Frontal cortex (tissue), 4 donors: Measurements from ENCODE around the gene PNMT. TPM values are rescaled to one million over a fixed set of nuclear protein-coding genes. Genes with fewer than 3 reads are reported as not detected.

Experiments used
- DNase-seq, 2 donors: peaks; one replicate each; pipeline ENCODE4 v3.0.0; 2012; ENCODE audit warnings: low spot score in 2 of 2
- FAIRE-seq: peaks from 2 replicates; lab custom pipeline; 2012; peaks lifted over from hg19 to GRCh38; lab: Jason Lieb, UNC
- total RNA-seq: library from RNA; depleted of rRNA; stranded (reverse); fragments of >200 nt; gene quantifications from one replicate; pipeline ENCODE4 v1.2.3, GENCODE V29; 2014
- donor health status: control.
- donor health status: control.
- donor health status: control.

Gene PNMT
- total RNA-seq, 1 donor from 2014 or later = 3.7 TPM

DNA sequence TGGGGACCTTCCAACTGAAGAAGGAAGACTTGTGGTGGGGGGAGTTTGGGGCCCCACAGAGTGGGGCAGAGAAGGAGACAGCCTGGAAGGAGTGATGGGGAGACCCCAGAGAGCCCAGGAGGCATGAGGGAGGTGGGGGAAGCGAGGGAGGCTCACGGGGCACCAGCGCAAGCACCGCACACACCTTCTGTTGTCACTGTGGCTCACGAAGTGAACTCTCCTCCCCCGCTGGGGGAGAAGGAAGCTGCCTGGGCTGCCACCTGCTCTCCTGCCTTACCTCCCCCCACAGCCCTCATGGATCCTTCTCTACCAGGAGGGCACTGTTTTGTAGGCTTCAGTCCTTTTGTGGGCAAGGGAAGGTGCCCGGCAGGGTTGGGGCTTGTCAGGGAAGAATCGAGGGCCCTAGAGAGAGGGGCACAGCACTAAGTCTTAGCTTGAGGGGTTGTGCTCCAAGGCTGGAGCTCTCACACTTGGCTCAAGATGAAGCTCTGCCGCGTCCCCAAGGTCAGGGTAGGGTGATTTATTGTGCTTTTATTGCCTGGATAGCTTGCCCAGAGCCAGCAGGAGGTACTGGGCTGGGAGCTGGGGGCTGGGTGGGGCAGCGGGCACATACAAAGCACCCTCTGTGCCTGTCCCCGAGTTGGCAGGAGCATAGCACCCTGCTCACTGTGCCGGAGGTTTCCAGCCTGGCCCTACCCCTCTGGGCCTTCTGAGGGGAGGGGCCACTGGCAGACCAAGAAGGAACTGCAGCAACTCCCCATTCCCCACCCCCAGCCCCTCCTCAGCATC lies 35.9 kb upstream of the PNMT start:
- FAIRE-seq (no peak), DNase-seq (peak; percentile 70 to 72)

DNA sequence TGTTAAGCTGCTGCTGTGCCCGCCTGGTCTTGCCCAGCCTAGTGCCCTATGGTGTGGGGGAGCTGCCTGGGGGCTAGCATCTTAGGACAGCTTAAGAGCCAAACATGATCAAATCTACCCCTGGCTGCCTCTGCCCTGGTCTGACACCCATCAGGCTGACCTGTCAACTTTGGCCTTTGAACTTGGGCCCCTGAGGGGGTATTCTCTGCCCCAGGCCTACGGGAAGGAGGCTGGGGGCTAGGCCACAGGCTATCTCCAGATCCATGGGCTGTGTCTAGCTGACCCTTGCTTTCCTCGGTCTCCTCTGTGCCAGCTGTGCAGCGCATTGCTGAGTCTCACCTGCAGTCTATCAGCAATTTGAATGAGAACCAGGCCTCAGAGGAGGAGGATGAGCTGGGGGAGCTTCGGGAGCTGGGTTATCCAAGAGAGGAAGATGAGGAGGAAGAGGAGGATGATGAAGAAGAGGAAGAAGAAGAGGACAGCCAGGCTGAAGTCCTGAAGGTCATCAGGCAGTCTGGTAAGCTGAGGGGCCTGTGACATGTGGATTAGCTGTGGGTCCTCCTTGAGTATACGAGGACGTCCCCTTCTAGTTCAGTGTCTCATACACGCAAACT lies 34.6 kb upstream of the PNMT start:
- FAIRE-seq (no peak), DNase-seq (no peak)

DNA sequence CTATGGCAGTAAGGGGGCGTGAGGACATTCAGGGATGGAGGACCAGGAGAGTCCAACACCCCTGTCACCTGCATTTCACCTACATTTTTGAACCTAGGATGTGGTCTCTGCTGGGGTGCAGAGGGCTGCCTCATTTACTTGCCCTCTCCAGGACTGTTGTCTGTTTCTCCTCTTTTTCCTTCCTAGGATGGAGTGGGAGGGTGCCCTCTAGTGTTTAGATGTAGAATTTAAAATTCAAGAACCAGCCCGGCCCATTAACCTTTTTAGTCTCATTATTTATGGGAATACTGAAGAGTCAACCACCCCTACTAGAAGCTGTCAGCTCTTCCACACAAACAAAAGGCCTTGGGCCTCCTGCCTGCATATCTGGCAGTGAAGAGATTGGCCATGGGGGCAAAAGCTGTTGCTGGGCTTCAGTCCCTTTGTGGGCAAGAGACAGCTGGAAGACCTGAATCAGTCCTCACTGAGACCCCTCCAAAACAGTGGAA lies 33.8 kb upstream of the PNMT start:
- no peak for FAIRE-seq
- peak in 1 of 2 donors; percentile 59 for DNase-seq

DNA sequence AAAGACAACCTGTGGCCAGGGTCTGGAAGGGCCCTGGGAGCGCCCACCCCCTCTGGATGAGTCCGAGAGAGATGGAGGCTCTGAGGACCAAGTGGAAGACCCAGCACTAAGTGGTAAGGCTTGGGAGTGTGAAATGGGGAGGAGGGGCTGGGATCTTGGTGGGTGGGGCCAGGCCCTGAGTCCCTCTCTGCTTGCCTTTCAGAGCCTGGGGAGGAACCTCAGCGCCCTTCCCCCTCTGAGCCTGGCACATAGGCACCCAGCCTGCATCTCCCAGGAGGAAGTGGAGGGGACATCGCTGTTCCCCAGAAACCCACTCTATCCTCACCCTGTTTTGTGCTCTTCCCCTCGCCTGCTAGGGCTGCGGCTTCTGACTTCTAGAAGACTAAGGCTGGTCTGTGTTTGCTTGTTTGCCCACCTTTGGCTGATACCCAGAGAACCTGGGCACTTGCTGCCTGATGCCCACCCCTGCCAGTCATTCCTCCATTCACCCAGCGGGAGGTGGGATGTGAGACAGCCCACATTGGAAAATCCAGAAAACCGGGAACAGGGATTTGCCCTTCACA lies 32.6 kb upstream of the PNMT start:
- FAIRE-seq = no peak

DNA sequence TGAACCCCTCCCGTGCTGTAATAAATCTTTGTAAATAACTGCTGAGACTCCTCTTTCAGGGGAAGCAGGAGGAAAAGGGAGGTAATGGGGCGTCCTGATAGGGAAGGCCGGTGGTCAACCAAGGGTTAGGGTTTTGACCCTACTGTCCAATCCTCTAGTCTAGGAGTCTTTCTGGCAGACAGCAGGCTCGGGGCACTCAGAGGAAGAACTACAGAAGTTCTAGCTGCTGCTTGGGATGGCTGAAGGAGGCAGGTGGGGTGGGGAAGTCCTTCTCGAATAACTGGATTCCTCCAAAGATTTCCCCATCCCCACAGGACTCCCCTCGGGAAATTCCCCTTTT lies 31.7 kb upstream of the PNMT start:
- no peak for FAIRE-seq
- no peak for DNase-seq

More for the DNA sequence above, 32.6 kb upstream of the PNMT start:
- no peak for DNase-seq

DNA sequence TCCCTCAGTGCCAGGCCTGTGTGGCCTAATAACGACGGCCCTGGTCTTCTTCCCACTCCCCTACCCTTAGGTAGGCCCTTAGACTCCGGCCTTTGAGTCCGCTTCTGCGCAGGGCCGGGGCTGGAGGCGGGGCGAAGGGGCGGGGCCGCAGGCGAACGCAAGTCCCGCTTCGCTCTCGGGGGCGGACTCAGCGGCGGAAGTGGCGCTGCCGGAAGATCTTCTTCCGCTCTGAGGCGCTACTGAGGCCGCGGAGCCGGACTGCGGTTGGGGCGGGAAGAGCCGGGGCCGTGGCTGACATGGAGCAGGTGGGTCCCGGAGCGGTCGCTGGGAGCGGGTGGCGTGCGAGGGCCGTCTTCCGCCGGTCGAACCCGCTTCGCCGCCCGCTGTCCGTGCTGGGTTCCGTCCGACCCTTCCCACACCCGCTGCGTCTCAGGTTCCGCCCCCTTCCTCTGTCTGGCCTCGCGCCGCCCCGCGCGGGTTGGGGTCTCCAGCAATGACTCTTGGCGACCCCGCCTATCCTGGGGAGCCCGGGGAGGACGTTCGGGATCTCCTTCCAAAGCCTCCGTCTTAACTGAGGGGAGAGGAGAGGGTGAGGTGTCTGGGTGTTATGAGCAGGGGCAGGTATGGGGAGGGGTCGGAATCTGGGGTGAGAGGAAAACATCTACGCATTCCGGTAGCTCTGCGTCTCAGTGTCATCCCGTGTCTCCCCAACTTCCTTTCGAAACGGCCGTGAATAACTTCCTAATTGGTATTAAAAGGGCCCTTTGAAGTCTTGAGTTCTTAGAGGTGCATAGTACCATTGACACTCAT lies 31.1 kb upstream of the PNMT start, which contains the start of gene STARD3:
STARD3 (plus strand) TSS at position 218 of the 810 bp plus-strand sequence. CDS start 16,388 bp downstream, outside the sequence.
- DNase-seq = peak; percentile 91 to 96
- no peak for FAIRE-seq

DNA sequence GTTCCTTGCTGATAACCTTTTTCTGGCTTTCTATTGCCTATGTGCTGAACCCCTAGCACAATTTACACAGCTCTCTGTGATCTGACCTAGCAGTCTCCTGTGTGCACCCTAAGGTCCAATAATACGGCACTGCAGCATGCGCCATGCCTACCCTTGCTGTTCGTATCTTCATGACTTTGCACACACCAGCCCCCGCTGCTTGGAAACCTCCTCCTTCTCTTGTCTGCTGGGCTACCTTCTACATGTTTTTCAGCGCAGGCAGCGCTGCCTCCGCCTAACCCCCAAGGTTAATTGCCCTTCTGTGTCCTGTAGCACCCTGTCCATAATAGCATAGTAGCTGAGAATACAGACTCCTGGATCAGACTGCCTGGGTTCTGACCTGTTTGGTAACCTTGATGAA lies 29.9 kb upstream of the PNMT start:
- no peak for FAIRE-seq
- no peak for DNase-seq

DNA sequence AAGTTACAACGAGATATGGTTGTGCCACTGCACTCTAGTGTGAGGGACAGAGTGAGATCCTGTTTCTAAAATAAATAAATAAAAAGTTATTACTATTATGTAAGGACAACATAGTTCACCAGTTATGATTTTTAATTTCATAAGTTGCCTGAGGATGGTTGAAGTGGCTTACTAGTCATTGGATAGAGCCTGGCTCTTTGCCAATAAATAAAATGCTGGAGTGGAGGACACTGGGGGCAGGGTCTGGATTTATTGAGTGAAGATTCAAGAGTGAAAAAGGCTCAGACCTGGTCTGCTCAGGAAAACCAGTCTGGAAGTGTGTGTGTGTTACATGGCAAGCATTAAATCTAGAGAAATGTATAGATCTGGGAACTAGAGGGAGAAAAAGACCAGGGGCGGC lies 29.2 kb upstream of the PNMT start:
- DNase-seq = no peak
- FAIRE-seq = no peak

DNA sequence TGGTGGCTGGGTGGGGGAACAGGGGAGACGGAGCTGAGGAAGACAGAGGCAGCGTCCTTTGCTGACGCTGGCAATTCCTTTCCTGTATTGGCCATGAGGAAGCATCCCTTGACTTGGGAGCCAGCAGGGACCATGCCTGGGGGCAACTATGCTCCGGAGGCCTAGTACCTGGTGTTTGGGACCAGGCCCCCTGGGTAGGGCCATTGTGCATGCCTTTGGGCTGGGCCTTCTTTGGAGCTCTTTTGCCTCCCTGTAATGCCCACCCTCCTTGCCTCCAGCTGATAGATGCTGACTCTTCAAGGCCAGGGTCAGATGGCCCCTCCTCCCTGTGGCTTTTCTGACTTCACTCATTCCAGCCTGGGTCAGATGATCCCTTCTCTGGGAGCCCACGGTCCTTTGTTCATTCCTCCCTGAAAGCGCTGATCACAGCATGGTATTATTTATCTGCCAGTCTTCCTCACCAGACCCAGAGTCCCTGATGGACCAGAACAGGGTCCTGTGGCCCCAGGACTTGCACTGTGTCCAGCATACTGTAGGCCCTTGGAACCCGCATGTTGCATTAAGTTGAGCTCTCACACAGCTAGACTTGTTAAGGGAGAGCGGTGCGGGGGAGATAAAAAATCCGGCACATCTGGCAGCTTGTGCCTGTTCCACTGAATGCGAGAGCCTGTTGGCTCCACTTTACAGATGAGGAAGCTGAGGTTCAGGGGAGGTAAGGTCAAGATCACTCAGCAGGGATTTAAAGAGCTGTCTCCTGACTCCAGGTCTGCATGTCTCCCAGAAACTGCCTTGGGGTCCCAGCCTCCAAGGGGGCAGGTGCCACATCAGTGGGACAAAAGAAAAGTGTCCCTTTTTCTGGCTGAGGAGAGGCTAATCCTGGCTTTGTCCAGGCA lies 28.4 kb upstream of the PNMT start:
- FAIRE-seq (no peak), DNase-seq (no peak)

DNA sequence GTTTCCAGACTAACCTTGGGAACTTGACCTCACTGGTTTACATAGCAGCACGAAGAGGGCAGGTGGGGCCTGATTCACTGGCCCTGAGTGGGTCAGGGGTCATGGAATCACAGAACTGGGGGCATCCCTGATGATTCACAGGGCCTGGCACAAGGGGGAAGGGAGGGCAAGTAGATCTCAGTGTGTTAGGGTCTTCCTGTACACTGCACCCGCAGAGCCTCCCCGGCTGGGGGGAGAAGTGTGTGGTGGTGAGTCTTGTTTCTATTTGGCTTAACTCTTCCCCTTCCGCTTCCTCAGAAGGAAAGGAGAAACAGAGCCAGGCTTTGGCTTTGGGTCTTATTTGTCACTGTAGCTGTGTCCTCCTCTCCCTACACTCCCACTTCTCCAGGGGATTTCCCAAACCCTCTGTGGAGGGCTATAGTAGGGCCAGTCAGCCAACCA lies 27.6 kb upstream of the PNMT start:
- DNase-seq = no peak
- no peak for FAIRE-seq

DNA sequence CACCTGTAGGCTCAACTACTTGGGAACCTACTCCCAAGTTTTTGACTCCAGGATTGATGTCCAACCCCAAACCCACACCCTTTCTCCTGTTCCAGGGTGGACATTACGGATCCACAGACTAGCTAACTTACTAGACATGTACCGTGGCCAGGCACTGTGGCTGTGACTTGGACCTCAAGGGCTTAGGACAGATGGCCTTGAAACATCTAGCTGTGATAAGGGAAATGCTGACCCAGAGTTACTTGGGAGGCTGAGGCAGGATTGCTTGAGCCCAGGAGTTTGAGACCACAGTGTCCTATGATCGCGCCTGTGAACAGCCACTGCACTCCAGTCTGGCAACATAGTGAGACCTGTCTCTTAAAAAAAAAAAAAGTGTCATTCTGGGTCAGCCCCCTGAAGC lies 27.2 kb upstream of the PNMT start:
- DNase-seq (no peak), FAIRE-seq (no peak)

DNA sequence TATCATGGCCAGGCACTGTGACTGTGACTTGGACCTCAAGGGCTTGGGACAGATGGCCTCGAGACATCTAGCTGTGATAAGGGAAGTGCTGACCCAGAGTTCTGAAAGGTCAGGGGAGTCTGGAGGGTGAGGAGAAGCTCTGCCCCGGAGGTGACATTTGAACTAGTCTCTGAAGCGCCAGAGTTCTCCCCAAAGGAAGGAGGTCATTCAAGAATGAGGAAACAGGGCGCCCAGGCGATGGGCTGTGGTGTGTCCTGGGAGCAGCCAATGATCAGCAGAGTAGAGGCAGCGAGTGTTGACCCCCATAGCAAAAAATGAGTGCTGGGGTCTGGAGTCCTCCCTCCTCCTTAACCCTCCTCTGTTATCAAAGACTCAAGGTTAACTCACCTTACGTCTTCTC lies 26.4 kb upstream of the PNMT start:
- no peak for FAIRE-seq
- no peak for DNase-seq

DNA sequence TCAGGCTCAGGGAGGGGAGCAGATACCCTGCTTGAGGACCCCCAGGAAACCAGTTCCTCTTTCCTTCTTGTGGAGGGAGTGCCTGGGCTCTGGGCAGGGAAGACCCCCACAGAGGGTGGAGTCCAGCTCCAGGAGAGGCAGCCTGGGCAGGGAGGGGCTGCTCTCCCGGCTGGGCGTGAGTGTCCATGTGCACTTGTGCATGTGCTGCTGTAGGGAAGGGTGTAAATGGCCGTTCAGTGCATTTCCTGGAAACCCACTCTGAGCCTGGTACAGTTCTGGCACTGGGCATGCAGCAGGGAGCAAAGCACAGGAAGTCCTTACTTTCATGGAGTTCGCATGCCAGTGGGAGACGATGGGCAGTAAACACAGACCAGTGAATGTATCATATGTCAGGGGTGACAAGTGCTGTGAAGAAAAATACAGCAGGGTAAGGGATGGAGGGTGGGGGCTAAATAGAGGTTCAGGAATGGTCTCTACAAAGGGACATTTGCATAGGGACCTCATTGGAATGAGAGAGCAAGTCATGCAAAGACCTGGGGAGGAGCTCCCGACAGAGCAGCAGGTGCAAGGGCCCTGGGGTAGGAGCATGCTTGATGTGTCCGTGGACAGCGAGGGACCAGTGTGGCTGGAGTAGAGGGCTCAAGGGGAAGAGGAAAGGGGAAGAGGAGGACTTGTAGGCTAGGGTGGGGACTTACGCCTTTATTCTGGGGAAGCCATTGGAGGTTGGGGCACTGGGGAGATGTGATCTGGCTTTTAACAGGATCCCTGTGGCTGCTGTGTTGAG lies 25.8 kb upstream of the PNMT start:
- DNase-seq (no peak), FAIRE-seq (no peak)

DNA sequence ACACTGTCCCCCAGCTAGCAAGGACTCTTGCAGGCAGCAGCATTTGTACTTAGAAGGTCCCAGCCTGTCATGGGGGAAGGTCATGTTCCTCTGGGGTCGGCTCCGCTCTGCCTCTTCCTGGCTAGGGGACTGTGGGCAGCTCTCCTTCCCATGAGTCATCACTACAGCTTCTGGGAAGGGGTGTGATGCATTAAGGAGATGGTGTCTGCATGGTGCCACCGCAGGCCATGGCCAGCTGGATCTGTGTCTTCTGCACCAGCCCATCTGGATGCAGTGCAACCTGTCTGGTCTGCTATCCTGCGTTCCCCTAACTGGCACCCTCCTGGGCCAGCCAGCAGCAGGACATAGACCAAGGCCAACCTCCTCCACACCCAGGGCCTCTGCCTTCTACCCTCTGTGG lies 25.0 kb upstream of the PNMT start:
- FAIRE-seq (no peak), DNase-seq (no peak)

DNA sequence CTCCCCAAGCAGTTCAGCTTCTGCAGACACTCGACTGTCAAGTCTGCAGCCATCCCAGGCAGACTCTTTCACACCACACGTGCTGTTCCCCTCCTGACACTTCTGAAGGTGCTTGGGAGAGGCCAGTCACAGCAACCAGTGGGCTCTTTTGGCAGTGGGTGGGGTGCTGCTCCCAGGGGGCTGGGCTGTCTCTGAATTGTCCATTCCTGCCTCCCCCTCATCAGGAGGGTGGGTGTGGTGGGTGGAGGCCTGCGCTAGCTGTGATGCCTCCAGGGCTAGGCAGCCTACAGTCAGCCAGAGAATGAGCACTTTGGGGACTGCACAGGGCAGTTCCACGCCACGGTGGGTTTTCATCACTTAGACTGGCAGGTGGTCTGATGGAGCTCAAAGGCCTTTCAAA lies 21.0 kb upstream of the PNMT start:
- FAIRE-seq (no peak), DNase-seq (no peak)

DNA sequence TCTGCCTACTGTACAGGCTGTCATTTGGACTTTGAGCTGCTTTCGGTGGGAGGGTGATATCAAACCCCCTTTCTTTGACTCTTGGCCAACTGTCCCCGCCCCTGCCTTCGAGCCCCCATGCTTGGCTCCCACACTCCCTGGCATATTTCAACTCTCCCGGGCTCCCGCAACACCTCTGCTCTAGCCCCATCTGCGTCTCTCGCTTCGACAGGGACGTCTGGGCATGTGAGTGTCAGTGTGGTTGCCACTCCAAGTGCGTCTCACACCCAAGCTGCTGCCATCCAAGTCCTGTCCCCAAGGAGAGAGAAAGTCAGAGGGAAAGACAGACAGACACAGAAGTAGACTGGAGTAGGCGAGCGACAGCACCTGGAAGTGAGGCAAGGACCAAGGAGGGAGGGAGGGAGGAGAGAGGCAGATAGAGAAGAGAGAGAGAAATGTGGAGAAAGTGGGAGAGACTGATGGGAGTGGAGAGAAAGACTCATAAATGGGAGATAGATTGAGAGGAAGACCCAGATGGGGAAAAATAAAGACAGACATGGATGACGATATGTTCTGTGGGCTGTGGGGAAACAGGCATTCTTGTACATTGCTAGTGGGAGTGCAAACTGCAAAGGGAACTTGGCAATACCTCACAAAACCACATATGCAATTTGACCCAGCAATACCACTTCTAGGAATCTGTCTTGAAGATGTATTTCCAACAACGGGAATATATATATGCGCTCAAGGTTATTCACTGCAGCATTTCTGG lies 19.5 kb upstream of the PNMT start:
- no peak for FAIRE-seq

DNA sequence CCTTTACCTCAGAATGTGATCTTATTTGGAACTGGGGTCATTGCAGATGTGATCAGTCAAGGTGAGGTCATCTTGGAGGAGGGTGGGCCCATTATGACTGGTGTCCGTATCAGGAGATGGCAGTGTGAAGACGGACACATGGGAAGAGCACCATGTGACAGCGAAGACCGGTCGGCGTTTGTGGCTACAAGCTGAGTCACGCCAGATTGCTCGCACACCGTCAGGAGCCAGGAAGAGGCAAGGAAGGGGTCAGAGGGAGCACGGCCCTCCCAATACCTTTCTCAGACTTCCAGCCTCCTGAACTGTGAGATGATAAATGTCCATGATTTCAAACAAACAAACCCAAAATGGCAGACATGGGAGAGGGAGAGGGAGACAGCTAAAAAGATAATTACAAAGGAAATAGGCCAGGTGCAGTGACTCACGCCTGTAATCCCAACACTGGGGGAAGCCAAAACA lies 18.1 kb upstream of the PNMT start:
- FAIRE-seq (no peak), DNase-seq (no peak)

More for the DNA sequence above, 19.5 kb upstream of the PNMT start:
- DNase-seq = no peak
